8988T (cell line): ENCODE measurements around the gene PXDC1.

ENCODE experiments used
- DNase-seq: peaks from one replicate; pipeline ENCODE4 v3.0.0; 2011

The PXDC1 gene

DNA sequence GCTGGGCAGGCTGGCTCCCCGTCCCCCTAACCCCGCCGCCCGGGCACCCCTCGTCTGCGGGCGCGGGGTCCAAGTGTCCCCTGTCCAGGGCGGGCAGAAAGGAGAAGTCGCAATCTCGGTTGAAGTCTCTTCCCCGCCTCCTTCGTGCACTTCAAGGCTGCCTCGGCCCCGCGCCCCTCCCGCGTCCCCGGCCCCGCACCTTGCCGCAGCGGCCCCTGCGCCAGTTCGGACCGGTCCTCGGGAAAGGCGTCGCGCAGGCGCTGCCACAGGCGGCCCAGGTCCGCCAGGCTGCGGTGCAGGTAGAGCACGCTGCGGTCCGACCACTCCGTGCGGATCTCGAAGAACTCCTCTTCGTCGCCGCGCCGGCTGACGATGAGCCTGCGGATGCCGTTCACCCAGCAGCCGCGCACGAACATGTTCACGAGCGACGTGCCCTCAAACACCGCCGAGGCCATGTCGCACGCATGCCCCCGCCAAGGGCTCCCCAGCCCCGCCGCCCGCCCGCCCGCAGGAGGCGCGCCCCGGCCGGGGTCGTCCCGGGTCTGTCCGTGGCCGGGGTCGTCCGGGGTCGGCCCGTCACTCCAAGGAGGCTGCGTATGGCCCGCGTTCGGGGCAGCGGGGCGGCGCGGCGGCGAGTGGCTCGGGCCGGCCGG lies at the start of gene PXDC1:
Gene PXDC1 (minus strand): TSS at position 637 of the 653 bp plus-strand sequence. CDS start 182 bp downstream, at position 455.
- DNase-seq = no peak

GRCh38 chr6:3800850-3801591 lies 49.5 kb upstream of the PXDC1 start:
- DNase-seq = no peak

DNA sequence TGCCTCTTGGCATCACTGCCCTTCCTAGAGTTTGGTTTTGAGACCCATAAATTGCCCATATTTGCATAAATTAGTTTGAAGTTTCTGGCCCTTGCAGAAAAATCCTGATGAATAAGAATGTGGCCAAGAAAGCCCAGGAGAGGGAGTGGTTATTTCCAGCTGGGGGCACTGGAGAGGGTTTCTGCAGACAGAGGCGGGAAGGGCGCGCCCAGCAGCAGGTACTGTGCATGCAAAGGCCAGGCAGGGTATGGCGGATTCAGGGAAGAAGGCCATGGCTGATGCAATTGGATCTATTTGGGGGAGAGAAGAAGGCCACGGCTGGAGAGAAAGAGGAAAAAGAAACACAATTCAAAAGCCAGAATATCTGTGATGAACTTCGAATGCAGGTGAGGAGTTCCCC lies 48.2 kb upstream of the PXDC1 start:
- no peak for DNase-seq

DNA sequence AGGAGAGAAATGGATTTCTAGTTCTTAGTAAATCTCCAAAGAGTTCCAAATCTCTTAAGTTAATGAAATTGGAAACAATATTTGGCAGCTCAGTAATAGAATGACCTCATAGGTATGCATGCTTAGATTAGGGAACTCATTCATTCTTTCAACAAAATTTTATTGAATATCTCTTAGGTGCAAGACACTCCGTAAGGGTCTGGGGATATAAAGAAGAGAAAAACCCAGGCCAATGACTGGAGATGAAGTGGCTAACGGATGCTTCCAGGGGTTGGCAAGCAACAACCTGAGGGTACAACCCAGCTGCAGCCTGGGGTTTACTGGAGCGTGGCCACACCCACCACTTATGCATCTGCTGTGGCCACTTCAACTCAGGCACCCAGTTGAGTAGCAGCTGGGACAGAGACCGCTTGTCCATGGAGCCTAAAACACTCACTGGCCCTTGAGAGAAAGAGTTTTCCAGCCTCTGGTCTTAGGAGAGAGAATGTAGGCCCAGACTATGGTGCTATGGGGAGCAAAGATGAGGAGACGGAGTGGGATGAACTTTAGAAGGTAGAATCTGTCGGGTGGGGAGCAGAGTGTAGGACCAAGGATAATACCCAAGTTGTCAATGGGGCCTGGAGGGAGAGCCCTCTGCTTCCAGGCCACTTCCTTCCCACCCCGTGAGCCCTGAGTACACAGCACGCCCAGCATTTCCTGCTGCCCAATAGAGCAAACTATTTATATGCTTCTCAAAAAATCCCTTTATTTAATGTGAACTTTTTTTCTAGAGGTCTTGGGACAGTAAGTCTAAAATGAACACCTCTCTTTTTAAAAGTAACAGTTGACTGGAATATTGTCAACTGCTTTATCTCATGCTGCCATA lies 46.8 kb upstream of the PXDC1 start:
- DNase-seq = no peak

GRCh38 chr6:3797231-3798054 lies 45.9 kb upstream of the PXDC1 start:
- no peak for DNase-seq

- DNase-seq = no peak
Measured at GRCh38 chr6:3796719-3797041, 45.2 kb upstream of the PXDC1 start.

DNA sequence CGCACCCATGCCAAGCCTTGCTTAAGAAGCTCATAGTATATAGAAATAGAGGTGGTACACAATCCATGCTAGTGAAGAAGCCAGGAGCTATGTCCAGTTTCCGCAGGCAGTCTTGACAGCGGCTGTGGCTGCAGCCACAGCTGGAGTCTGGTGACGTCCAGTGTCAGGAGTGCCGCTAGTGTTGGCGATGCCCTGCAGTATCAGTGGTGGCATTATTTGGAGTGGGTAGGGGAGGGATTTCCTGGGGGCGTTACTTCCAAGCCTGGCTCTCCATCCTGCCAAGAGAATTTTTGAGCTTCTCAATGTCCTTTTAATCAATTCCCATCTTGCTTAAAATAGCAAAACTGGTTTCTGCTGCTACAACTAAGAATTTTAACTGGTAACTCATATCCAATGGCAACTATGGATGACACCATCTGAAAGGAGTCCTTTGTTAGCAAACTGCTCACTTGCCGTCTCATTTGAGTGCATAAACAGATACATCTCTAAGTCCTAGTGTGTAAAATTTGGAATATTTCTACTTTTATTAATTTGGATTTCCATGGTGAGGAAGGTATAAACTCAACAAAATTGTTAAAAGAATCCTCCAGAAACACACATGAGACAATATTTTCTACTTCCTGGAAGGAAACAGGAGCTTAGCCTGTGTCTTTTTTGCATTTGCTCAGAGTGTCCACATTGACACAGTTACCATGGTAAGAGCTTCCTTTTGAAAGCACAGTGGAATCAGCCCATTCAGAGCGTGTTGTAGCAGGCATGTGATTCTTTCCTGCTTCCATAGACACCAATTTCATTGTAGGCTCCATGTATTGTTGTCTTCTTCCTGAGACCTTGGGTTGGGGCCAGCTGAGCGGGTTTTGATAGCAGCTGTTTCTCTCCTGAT lies 44.6 kb upstream of the PXDC1 start:
- DNase-seq = no peak

- DNase-seq = no peak
Measured at GRCh38 chr6:3794092-3794491, 42.6 kb upstream of the PXDC1 start.

DNA sequence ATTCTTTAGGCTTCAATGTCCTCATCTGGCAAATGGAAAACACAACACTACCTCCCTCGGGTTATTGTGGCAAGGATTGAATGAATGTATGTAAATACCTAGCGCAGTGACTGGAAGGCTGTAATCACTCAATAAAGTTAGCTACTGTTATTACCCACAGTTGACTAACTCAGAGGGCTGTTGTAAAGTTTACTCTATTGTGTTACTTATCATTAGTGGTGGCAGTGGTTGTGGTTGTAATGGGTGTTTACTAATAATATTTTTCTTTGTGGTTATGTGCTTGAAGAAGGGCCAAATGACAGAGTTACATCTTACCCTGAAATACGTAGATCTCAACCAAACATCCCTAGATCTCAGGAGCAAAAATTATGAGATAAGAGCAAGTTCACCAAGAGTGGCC lies 42.0 kb upstream of the PXDC1 start:
- no peak for DNase-seq

DNA sequence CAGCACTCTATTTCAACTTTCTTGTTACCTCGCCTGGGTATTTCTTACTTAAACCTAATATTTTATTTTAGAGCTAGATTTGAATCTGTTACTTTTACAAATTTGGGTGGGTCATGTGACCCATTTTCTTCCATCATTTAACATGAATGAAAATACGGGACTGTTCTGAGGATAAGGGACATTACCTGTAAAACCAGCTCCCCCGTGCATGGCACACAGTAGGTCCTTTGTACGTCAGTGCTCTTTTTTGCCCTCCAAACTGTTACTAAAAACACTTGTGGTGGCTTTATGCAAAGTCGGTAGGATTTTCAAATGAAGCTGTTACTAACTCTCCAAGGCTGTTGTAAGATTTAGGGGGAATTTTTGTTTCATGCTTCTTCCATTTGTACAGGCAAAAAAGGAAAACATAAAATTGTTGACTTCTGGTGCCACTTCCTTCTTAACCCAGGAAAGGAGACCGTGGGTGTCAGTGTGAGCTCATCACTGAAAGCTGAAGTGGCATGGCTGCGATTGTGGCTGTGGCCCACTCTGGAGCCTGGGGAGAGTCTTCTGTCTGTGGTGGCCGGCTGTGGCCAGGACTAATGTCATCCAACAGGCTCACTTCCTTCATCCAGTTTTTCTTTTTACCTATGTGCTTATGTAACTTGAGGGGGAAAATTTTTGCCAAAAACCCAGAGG lies 40.2 kb upstream of the PXDC1 start:
- no peak for DNase-seq

DNA sequence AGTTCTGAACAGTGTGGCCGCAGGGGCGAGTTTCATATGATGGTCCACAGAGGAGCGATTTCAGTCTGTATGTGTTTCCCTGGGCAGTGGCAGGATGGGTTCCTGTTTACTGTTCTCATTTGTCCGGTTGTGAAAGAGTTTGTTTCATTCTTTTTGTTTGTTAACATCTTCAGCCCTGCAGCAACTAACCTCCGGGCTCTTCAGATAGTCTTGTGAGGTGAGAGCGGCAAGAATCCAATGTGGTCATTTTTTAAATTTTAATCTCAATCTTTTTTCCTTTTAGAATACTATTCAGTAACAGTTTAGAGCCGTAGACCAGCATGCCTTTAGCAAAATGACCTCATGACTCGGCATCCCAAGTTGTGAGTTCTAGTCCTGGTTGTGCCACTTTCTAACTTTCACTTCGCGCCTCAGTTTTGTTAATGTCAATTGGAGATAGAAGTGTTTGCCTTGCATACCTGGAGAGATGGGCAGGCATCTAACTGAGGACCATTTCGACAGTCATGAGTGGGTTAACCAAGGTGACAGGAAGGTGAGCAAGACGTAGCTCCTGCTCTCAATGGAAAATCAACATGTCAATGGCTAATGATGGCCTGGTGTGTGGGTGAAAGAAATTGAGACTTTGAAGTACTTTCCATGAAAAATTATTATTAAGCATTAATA lies 38.5 kb upstream of the PXDC1 start:
- DNase-seq = no peak

- DNase-seq = no peak
Measured at GRCh38 chr6:3789018-3789895, 37.7 kb upstream of the PXDC1 start.

DNA sequence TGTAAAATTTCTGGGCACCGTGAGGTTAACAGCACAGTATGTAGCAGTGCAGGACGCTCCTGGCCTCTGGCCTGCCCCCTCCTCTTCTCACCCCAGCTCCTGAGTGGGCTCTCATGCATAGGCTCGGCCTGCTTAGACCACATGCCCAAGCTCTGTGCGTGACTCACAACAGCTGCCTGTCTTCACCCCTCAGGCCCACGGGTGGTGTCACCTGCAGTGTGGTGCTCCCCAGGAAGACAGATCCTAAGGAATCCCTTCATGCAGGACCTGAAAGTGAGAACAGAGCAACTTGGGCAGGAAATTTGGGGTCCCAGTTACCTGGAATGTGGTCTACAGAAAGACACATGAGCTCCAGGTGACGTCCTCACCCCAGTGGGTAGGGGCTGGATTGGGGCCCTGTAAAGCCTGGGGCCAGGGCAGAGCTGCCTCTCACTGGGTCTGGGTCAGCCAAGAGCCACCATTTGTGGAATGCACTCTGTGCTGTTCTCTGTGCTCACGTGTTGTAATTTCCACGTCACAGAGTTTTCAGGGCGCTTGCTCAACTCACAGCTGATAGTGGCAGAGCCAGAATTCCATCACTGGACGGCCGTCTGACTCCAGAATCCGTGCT lies 37.0 kb upstream of the PXDC1 start:
- DNase-seq = no peak

DNA sequence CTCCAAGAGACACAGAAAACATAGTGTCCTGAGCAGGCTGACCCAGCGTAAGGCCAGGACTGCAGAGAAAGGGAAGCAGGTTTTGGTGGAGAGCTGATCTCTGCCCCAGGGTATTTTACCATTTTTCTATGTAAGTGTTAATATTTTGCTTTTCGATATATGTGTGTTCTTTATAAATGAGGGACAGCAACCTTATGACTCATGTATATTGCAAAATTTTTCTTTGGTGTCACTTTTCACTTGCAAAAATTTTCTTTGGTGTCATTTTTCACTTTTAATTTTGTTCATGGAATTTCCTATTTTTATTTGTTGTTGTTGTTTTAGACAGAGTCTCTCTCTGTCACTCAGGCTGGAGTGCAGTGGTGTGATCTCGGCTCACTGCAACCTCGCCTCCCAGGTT lies 34.6 kb upstream of the PXDC1 start:
- no peak for DNase-seq

DNA sequence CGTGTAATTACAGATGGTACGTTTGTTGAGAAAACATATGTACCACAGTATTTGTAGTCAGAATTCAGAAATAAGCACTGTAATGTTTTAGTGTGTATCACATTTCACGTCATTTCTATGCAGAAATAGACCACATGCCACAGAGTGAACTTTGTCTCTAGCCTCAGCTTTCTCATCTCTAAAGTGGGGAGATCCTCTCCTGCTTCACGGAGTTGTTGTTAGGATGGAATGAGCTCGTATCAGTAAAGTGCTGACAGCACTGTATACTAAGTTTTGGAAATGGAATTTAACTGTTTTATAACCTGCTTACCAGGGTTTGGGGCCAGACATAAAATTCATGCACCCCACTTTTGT lies 34.2 kb upstream of the PXDC1 start:
- no peak for DNase-seq

- DNase-seq = no peak
Measured at GRCh38 chr6:3784885-3785744, 33.6 kb upstream of the PXDC1 start.

GRCh38 chr6:3784423-3784822 lies 32.9 kb upstream of the PXDC1 start:
- DNase-seq = no peak
